GM23248 (cell line): ENCODE results near the gene GABRG1. TPM values are rescaled to one million over a fixed set of nuclear protein-coding genes. Genes with fewer than 3 reads are reported as not detected.

Source experiments
- DNase-seq: peaks from one replicate; pipeline ENCODE4 v3.0.0-alpha.2; 2015
- H2AFZ ChIP-seq: fragments of 200-600 bp; sonication (generic); 2 replicates; pipeline ENCODE4 v1.6.1; 2016; ENCODE audit warnings: antibody characterized with exemption
- H3F3A ChIP-seq: fragments of 200-600 bp; sonication (generic); 2 replicates; pipeline ENCODE4 v1.6.1; 2016; ENCODE audit warnings: mild to moderate bottlenecking, antibody characterized with exemption, mixed run types; ENCODE audit not compliant: insufficient read depth
- H3K27ac ChIP-seq: fragments of 200-600 bp; sonication (generic); 2 replicates; pipeline ENCODE4 v1.5.1; 2016; ENCODE audit warnings: mild to moderate bottlenecking
- H3K27me3 ChIP-seq: fragments of 200-600 bp; sonication (generic); replicated peaks from 2 replicates; pipeline ENCODE4 v1.6.1; 2016; ENCODE audit warnings: mild to moderate bottlenecking; ENCODE audit not compliant: insufficient read depth
- H3K36me3 ChIP-seq: fragments of 200-600 bp; sonication (generic); 2 replicates; pipeline ENCODE4 v1.6.1; 2016; ENCODE audit warnings: low read depth, mild to moderate bottlenecking
- H3K4me1 ChIP-seq: fragments of 200-600 bp; sonication (generic); 2 replicates; pipeline ENCODE4 v1.6.1; 2016; ENCODE audit warnings: mild to moderate bottlenecking; ENCODE audit not compliant: insufficient read depth
- H3K4me2 ChIP-seq: fragments of 200-600 bp; sonication (generic); one replicate; pipeline ENCODE4 v1.6.1; 2016; ENCODE audit warnings: mild to moderate bottlenecking; ENCODE audit not compliant: unreplicated experiment
- H3K4me3 ChIP-seq: fragments of 200-600 bp; sonication (generic); 2 replicates; pipeline ENCODE4 v1.5.1; 2016; ENCODE audit warnings: mild to moderate bottlenecking
- H3K79me2 ChIP-seq: fragments of 200-600 bp; sonication (generic); 2 replicates; pipeline ENCODE4 v1.6.1; 2016; ENCODE audit warnings: mild to moderate bottlenecking; ENCODE audit not compliant: insufficient read depth
- H3K9ac ChIP-seq: fragments of 200-600 bp; sonication (generic); 2 replicates; pipeline ENCODE4 v1.6.1; 2016; ENCODE audit warnings: mild to moderate bottlenecking
- H3K9me2 ChIP-seq: fragments of 200-600 bp; sonication (generic); 2 replicates; pipeline ENCODE4 v1.6.1; 2016; ENCODE audit warnings: mixed run types, mild to moderate bottlenecking, moderate library complexity; ENCODE audit not compliant: insufficient read depth
- H3K9me3 ChIP-seq: fragments of 200-600 bp; sonication (generic); one replicate; pipeline ENCODE4 v1.6.1; 2017; ENCODE audit warnings: low read depth
- H4K20me1 ChIP-seq: fragments of 200-600 bp; sonication (generic); 2 replicates; pipeline ENCODE4 v1.6.0; 2016; ENCODE audit not compliant: insufficient read depth
- EZH2 ChIP-seq: fragments of 200-600 bp; sonication (generic); IDR thresholded peaks from 2 replicates; pipeline ENCODE4 v1.6.1; 2018; ENCODE audit warnings: antibody characterized with exemption, mild to moderate bottlenecking; ENCODE audit not compliant: insufficient read depth, poor library complexity, severe bottlenecking
- EZH2phosphoT487 ChIP-seq: fragments of 200-600 bp; sonication (generic); IDR thresholded peaks from 2 replicates; pipeline ENCODE4 v1.6.1; 2018; ENCODE audit warnings: antibody characterized with exemption, moderate library complexity, mild to moderate bottlenecking, low read depth; ENCODE audit not compliant: insufficient read depth
- WGBS, 2 experiments: methylation state at CpG; one replicate each; pipeline ENCODE4 v1.1.6; 2015 to 2017; ENCODE audit warnings: low lambda C conversion rate in 2 of 2, low coverage in 1 of 2; ENCODE audit errors: missing lambda C conversion rate in 2 of 2; 5-methylcytosine and 5-hydroxymethylcytosine counted together
- in situ Hi-C: fragments of 300-500 bp; cut with MboI; formaldehyde crosslinking; loops from 2 replicates; pipeline ENCODE4 v1.15.0; 2020
- polyA plus RNA-seq: library from polyadenylated mRNA; unstranded; fragments of >200 nt; fragmentation: Nextera tagmentation; extraction: Ambion mirVana; gene quantifications from 2 replicates; pipeline ENCODE4 v1.2.1, GENCODE V29; 2016
- total RNA-seq: library from RNA; depleted of rRNA; stranded (reverse); fragments of >200 nt; shearing (Covaris generic); gene quantifications from 2 replicates; pipeline ENCODE4 v1.2.3, GENCODE V29; 2014

Gene GABRG1
- total and polyA plus RNA-seq, 2 experiments from 2014 or later, result not detected

DNA sequence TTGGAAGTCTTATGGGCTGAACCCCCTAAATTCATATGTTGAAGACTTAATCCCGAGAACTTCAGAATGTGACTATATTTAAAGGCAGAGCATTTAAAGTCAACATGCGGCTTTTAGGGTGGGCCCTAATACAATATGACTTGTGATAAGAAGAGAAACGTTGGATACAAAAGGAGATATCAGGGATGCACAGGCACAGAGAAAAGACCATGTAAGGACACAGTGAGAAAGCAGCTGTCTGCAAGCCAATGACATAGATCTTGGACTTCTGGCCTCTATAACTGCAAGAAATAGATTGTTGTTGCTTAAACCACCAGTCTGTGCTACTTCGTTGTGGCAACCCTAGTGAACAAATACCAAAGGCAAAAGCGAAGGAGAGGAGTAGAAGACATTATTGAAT, 42.2 kb downstream of the GABRG1 start:
- in situ Hi-C loops, result no loop called here
- H3K4me3 ChIP-seq, result no peak overlapping the region
- H3K4me1 ChIP-seq, result no peaks in the 10 kb centered on the region
- WGBS, 2 experiments, result 10 to 21% methylated on average over 5 of the region's 5 CpGs
- TF ChIP-seq EZH2phosphoT487, result no peak
- no peak for TF ChIP-seq EZH2
- no peaks in the 10 kb centered on the region for H3K36me3 ChIP-seq
- no peak overlapping the region for H3K4me2 ChIP-seq
- no peaks in the 10 kb centered on the region for H3K79me2 ChIP-seq
- no peak overlapping the region for H3K27ac ChIP-seq
- no peak overlapping the region for H3K9ac ChIP-seq
- no peak for DNase-seq
- no peaks in the 10 kb centered on the region for H4K20me1 ChIP-seq
- no peaks in the 10 kb centered on the region for H3K9me3 ChIP-seq
- no peaks in the 10 kb centered on the region for H3K9me2 ChIP-seq
- H3K27me3 ChIP-seq, result no peaks in the 10 kb centered on the region
- H2AFZ ChIP-seq, result no peak overlapping the region
- no peaks in the 10 kb centered on the region for H3F3A ChIP-seq

DNA sequence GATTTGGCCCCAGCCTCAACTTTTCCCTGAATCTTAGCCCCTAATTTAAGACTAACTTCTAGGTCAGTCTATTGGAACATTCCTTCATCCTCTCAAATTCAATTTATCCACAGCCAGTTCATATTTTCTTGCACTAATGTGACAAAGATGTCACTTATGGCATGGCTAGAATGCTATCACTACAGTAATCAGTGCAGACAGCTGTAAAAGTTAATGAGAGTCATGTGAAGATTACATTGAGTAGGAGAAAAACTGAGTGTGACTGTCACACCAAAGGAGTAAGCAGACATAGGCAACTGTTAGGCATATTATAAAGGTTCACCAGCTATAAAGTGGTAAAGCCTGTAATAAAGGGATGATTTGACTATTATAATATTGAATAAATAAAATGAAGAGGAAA, 42.6 kb downstream of the GABRG1 start:
- H3K27me3 ChIP-seq, result no peaks in the 10 kb centered on the region
- H3K27ac ChIP-seq, result no peak overlapping the region
- H3F3A ChIP-seq, result no peaks in the 10 kb centered on the region
- H3K79me2 ChIP-seq, result no peaks in the 10 kb centered on the region
- H4K20me1 ChIP-seq, result no peaks in the 10 kb centered on the region
- H3K9me2 ChIP-seq, result no peaks in the 10 kb centered on the region
- H3K36me3 ChIP-seq, result no peaks in the 10 kb centered on the region
- in situ Hi-C loops, result no loop called here
- no peak overlapping the region for H2AFZ ChIP-seq
- no peak overlapping the region for H3K4me3 ChIP-seq
- no peak for DNase-seq
- H3K4me1 ChIP-seq, result no peaks in the 10 kb centered on the region
- H3K4me2 ChIP-seq, result no peak overlapping the region
- no peaks in the 10 kb centered on the region for H3K9me3 ChIP-seq
- no peak overlapping the region for H3K9ac ChIP-seq
- TF ChIP-seq EZH2phosphoT487, result no peak
- no peak for TF ChIP-seq EZH2

DNA sequence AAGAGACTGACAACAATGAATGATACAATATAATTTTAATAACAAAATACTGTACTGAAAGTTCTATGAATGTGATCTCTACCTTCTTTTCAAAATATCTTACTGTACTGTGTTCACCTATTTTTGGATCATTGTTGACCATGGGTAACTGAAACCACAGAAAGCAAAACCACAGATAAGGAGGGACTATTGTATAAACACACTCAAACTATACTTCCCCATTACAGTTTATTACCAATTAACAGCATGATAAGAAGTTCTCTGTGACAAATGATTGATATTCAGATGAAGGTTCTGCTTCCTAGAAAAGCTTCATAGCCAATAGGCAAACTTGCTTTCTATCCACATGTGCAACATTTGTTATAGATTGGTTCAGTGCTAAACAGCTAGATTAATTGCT, 50.1 kb downstream of the GABRG1 start:
- in situ Hi-C loops, result no loop called here
- TF ChIP-seq EZH2, result no peak
- TF ChIP-seq EZH2phosphoT487, result no peak
- H4K20me1 ChIP-seq, result no peaks in the 10 kb centered on the region
- no peak overlapping the region for H3K4me3 ChIP-seq
- H3K27me3 ChIP-seq, result no peaks in the 10 kb centered on the region
- no peaks in the 10 kb centered on the region for H3K9me2 ChIP-seq
- no peaks in the 10 kb centered on the region for H3K79me2 ChIP-seq
- no peak overlapping the region for H3K27ac ChIP-seq
- H3K36me3 ChIP-seq, result no peaks in the 10 kb centered on the region
- no peak overlapping the region for H3K9ac ChIP-seq
- H3K4me1 ChIP-seq, result no peaks in the 10 kb centered on the region
- no peak overlapping the region for H3K4me2 ChIP-seq
- no peaks in the 10 kb centered on the region for H3F3A ChIP-seq
- no peak overlapping the region for H2AFZ ChIP-seq
- no peak for DNase-seq
- no peaks in the 10 kb centered on the region for H3K9me3 ChIP-seq

DNA sequence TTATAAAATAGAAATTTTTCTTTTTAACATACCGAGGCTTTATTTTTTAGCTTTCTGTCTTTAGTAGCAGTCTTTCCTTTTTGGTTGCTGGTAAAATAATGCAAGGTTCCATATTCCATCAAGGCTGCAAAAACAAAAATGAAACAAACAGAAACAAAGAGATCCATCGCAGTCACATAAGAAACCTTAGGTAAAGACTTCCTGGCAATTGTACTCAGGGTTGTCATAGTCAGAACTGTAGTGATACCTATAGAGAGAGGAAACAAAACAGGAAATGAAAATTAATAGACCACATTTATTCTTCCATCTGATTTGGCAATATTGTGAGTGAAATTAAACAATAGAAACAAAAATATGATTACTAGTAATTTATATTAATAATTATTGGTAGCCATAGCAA, 72.5 kb downstream of the GABRG1 start:
- H3K79me2 ChIP-seq, result no peaks in the 10 kb centered on the region
- no peak overlapping the region for H3K9ac ChIP-seq
- H3K4me1 ChIP-seq, result no peaks in the 10 kb centered on the region
- no peak overlapping the region for H3K27ac ChIP-seq
- WGBS, 2 experiments, result 12% methylated on average over 2 of the region's 2 CpGs
- no peak overlapping the region for H2AFZ ChIP-seq
- H3K36me3 ChIP-seq, result no peaks in the 10 kb centered on the region
- H3K4me3 ChIP-seq, result no peak overlapping the region
- H3K4me2 ChIP-seq, result no peak overlapping the region
- in situ Hi-C loops, result no loop called here
- TF ChIP-seq EZH2 (no peak), EZH2phosphoT487 (no peak)
- DNase-seq, result no peak
- no peaks in the 10 kb centered on the region for H3K27me3 ChIP-seq
- H3K9me2 ChIP-seq, result no peaks in the 10 kb centered on the region
- no peaks in the 10 kb centered on the region for H4K20me1 ChIP-seq
- H3F3A ChIP-seq, result no peaks in the 10 kb centered on the region
- H3K9me3 ChIP-seq, result no peaks in the 10 kb centered on the region

DNA sequence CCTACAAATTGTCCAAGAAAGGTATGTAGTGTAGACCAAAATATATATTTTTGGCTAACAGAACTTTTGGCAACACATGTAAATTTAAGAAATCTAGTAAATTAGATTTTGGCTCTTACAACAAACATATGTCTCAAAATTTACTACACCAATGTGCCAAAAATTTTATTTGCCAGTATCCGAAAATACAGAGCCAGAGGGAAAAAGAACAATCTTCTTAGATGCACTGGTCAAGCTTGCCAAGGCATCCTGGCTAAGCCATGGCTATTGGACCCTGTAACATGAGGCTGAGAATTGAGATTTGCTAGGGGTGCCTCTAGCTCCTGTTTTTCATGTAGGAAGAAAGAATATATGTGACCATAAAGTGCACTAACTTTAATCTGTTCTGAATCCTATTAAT, 91.8 kb downstream of the GABRG1 start:
- TF ChIP-seq EZH2phosphoT487, result no peak
- no peak for TF ChIP-seq EZH2
- H3K27me3 ChIP-seq, result no peaks in the 10 kb centered on the region
- WGBS, 2 experiments, result 0 to 10% methylated on average over 1 of the region's 1 CpG

More for the DNA sequence above, 91.8 kb downstream of the GABRG1 start:
- H3F3A ChIP-seq, result no peaks in the 10 kb centered on the region
- no peaks in the 10 kb centered on the region for H3K79me2 ChIP-seq
- no peaks in the 10 kb centered on the region for H3K36me3 ChIP-seq
- no peaks in the 10 kb centered on the region for H3K9me3 ChIP-seq
- no peaks in the 10 kb centered on the region for H3K9me2 ChIP-seq
- no peak overlapping the region for H3K4me2 ChIP-seq
- DNase-seq, result no peak
- no peak overlapping the region for H2AFZ ChIP-seq
- no peak overlapping the region for H3K9ac ChIP-seq
- H3K4me1 ChIP-seq, result no peaks in the 10 kb centered on the region
- no peaks in the 10 kb centered on the region for H4K20me1 ChIP-seq
- in situ Hi-C loops, result no loop called here
- H3K27ac ChIP-seq, result no peak overlapping the region
- H3K4me3 ChIP-seq, result no peak overlapping the region
